Right lobe of liver (tissue), 4 donors: ENCODE measurements around the gene LHFPL2.

Experiments used
- CTCF ChIP-seq, 4 donors: fragments of 200-600 bp in 3 of 4; fragments of 450-650 bp in 1 of 4; IDR thresholded peaks; one replicate each; pipeline versions ENCODE4 v1.5.1 to v1.8.0; 2016 to 2022; ENCODE audit warnings: antibody characterized with exemption in 4 of 4, mild to moderate bottlenecking in 2 of 4
- POLR2A ChIP-seq: fragments of 450-650 bp; IDR thresholded peaks from one replicate; pipeline ENCODE4 v1.6.1; 2017; ENCODE audit warnings: antibody characterized with exemption, mild to moderate bottlenecking
- donor health status: DM: no; HTN: no; CAD: no.
- donor health status: DM: no; HTN: no; CAD: no.
- donor health status: DM: no; HTN: yes; CAD: no.

GRCh38 chr5:78557601-78558000 lies 91.0 kb downstream of the LHFPL2 start:
- TF ChIP-seq CTCF (IDR thresholded peaks at IDR 0.05) (no peak), POLR2A (no peak)
